Left lung (tissue), 10 donors: ENCODE measurements around the gene PCDHGC5. TPM values are rescaled to one million over a fixed set of nuclear protein-coding genes. Genes with fewer than 3 reads are reported as not detected.

Experiments used
- ATAC-seq: fragments of 200-7000 bp; cut with Tn5 transposase; one replicate; pipeline ENCODE4 v1.9.1; 2020; ENCODE audit warnings: moderate library complexity
- DNase-seq, 4 donors: peaks; one replicate each; pipeline ENCODE4 v3.0.0-alpha.2; 2013 to 2020
- H3K27ac ChIP-seq, 2 donors: fragments of 200-600 bp; sonication (generic) in 1 of 2; one replicate each; pipeline versions ENCODE4 v1.5.0 to v1.8.0; 2020 to 2021
- H3K27me3 ChIP-seq, 2 donors: fragments of 200-600 bp; sonication (generic) in 1 of 2; one replicate each; pipeline versions ENCODE4 v1.5.0 to v1.8.0; 2020 to 2021
- H3K36me3 ChIP-seq, 2 donors: fragments of 200-600 bp; sonication (generic) in 1 of 2; one replicate each; pipeline versions ENCODE4 v1.5.0 to v1.8.0; 2020 to 2021
- H3K4me1 ChIP-seq, 2 donors: fragments of 200-600 bp; one replicate each; pipeline ENCODE4 v1.8.0; 2021
- H3K4me3 ChIP-seq, 2 donors: fragments of 200-600 bp; sonication (generic) in 1 of 2; one replicate each; pipeline versions ENCODE4 v1.5.0 to v1.8.0; 2020 to 2021; ENCODE audit warnings: mild to moderate bottlenecking in 1 of 2
- H3K9me3 ChIP-seq, 2 donors: fragments of 200-600 bp; sonication (generic) in 1 of 2; one replicate each; pipeline versions ENCODE4 v1.5.0 to v1.8.0; 2020 to 2021
- CTCF ChIP-seq, 2 donors: fragments of 200-600 bp; sonication (generic) in 1 of 2; IDR thresholded peaks; one replicate each; pipeline versions ENCODE4 v1.5.0 to v1.8.0; 2021; ENCODE audit warnings: antibody characterized with exemption in 2 of 2
- intact Hi-C, 2 donors: fragments of 100-400 bp; cut with DNase I; formaldehyde crosslinking; loops; one replicate each; pipeline versions ENCODE4 v1.11.2 to v1.14.2; 2022
- polyA plus RNA-seq, 6 donors: library from polyadenylated mRNA; unstranded; fragments of 120-200 nt; gene quantifications; one replicate each; pipeline ENCODE4 v1.2.1, GENCODE V29; 2013; ENCODE audit not compliant: insufficient read length in 6 of 6
- total RNA-seq, 2 donors: library from RNA; stranded (reverse); fragmentation: NEBNext Ultra II Directional; extraction: Animal tissue kit (Norgen Biotek cat#: 25700); gene quantifications; one replicate each; pipeline ENCODE4 v1.2.1, GENCODE V29; 2021
- donor health status: DM: no; HTN: yes; CAD: no.
- donor health status: DM: no; HTN: no; CAD: no.

The PCDHGC5 gene
- total and polyA plus RNA-seq, 8 donors: 1.1 to 1.9 (median 1.4) TPM

GRCh38 chr5:141515141-141515540 is 26.3 kb downstream of the PCDHGC5 start:
- H3K4me1 ChIP-seq: peaks cover 19 to 80% of the 10 kb centered on the region in 2 donors
- intact Hi-C loops: no loop called here
- H3K36me3 ChIP-seq: peaks cover 0 to 64% of the 10 kb centered on the region in 2 donors
- H3K9me3 ChIP-seq: no peaks in the 10 kb centered on the region
- ATAC-seq: no peak
- no peak for TF ChIP-seq CTCF (IDR thresholded peaks at IDR 0.05)
- no peak for DNase-seq
- H3K27ac ChIP-seq: peak overlapping the region; percentile 83 to 87
- no peak overlapping the region for H3K4me3 ChIP-seq
- H3K27me3 ChIP-seq: no peaks in the 10 kb centered on the region

- no peaks in the 10 kb centered on the region for H3K27me3 ChIP-seq
- no peak for TF ChIP-seq CTCF (IDR thresholded peaks at IDR 0.05)
- intact Hi-C loops: no loop called here
- peaks cover 19 to 89% of the 10 kb centered on the region in 2 donors for H3K4me1 ChIP-seq
- H3K4me3 ChIP-seq: no peak overlapping the region
- no peak for DNase-seq
- no peaks in the 10 kb centered on the region for H3K9me3 ChIP-seq
- H3K27ac ChIP-seq: peak overlapping the region; percentile 83 to 87
- ATAC-seq: no peak
- H3K36me3 ChIP-seq: peaks cover 0 to 55% of the 10 kb centered on the region in 2 donors
Observed at GRCh38 chr5:141515946-141516671, 27.2 kb downstream of the PCDHGC5 start.

- Histone ChIP-seq H3K9me3 (no peaks in the 10 kb centered on the region), H3K27ac (peak overlapping the region; percentile 83 to 87), H3K36me3 (peaks cover 0 to 56% of the 10 kb centered on the region in 2 donors), H3K4me1 (peaks cover 22 to 95% of the 10 kb centered on the region in 2 donors), H3K4me3 (no peak overlapping the region), H3K27me3 (no peaks in the 10 kb centered on the region)
- no peak for DNase-seq
- no peak for ATAC-seq
- intact Hi-C loops: no loop called here
- no peak for TF ChIP-seq CTCF (IDR thresholded peaks at IDR 0.05)
Observed at GRCh38 chr5:141516672-141517025, 27.8 kb downstream of the PCDHGC5 start.

GRCh38 chr5:141517312-141517711 is 28.4 kb downstream of the PCDHGC5 start:
- Histone ChIP-seq H3K27me3 (no peaks in the 10 kb centered on the region), H3K4me3 (no peak overlapping the region), H3K9me3 (no peaks in the 10 kb centered on the region), H3K36me3 (peaks cover 0 to 60% of the 10 kb centered on the region in 2 donors), H3K4me1 (peaks cover 29 to 97% of the 10 kb centered on the region in 2 donors), H3K27ac (peak overlapping the region in 1 of 2 donors; percentile 83)
- TF ChIP-seq CTCF (IDR thresholded peaks at IDR 0.05): no peak
- ATAC-seq: no peak
- DNase-seq: no peak
- intact Hi-C loops: no loop called here

- peak in 2 of 4 donors; percentile 49 to 83 for DNase-seq
- Histone ChIP-seq H3K27me3 (no peaks in the 10 kb centered on the region), H3K36me3 (peaks cover 0 to 68% of the 10 kb centered on the region in 2 donors), H3K4me3 (no peak overlapping the region), H3K27ac (peak overlapping the region; percentile 9 to 83), H3K9me3 (no peaks in the 10 kb centered on the region), H3K4me1 (peaks cover 29 to 99% of the 10 kb centered on the region in 2 donors)
- TF ChIP-seq CTCF (IDR thresholded peaks at IDR 0.05): no peak
- intact Hi-C loops: no loop called here
- ATAC-seq: no peak
Observed at GRCh38 chr5:141517880-141518617, 29.2 kb downstream of the PCDHGC5 start.
